GM12872 (cell line): Measurements from ENCODE around the gene RBM15B.

Source experiments
- CTCF ChIP-seq: IDR thresholded peaks from 3 replicates; pipeline ENCODE4 v1.5.1; 2011; ENCODE audit warnings: low read depth, mild to moderate bottlenecking, low read length, moderate library complexity; ENCODE audit not compliant: insufficient read depth

The RBM15B gene

GRCh38 chr3:51379746-51380455 lies 11.2 kb upstream of the RBM15B start:
- TF ChIP-seq CTCF: no peak

GRCh38 chr3:51380601-51381332 lies 10.3 kb upstream of the RBM15B start:
- no peak for TF ChIP-seq CTCF

- no peak for TF ChIP-seq CTCF
Measured at GRCh38 chr3:51381333-51381705, 9.8 kb upstream of the RBM15B start.

- TF ChIP-seq CTCF: no peak
Measured at GRCh38 chr3:51382076-51382745, 8.9 kb upstream of the RBM15B start.

- no peak for TF ChIP-seq CTCF
Measured at GRCh38 chr3:51382947-51383578, 8.0 kb upstream of the RBM15B start.

- no peak for TF ChIP-seq CTCF
Measured at GRCh38 chr3:51384055-51384725, 6.9 kb upstream of the RBM15B start.
